Activated CD8-positive, alpha-beta memory T cell treated with anti-CD3 and anti-CD28 coated beads, Interleukin-2, amount 50 U/mL, for 24 hours (primary cell): ENCODE results near the gene ACAP3.

Experiments used
- DNase-seq: peaks from one replicate; pipeline ENCODE4 v3.0.0-alpha.2; 2020; ENCODE audit errors: extremely low read depth

The ACAP3 gene

GRCh38 chr1:1307923-1308755 lies at the start of gene ACAP3, which contains the start of gene PUSL1:
ACAP3 (minus strand) TSS chr1:1307930; CDS start chr1:1307815, 115 bp downstream.
PUSL1 (plus strand) TSS chr1:1308597; CDS start chr1:1308644, 47 bp downstream.
- peak; percentile 58 for DNase-seq

- DNase-seq = no peak
Measured at GRCh38 chr1:1356796-1357401, 49.2 kb upstream of the ACAP3 start.

GRCh38 chr1:1356166-1356795 lies 48.6 kb upstream of the ACAP3 start:
- no peak for DNase-seq

DNA sequence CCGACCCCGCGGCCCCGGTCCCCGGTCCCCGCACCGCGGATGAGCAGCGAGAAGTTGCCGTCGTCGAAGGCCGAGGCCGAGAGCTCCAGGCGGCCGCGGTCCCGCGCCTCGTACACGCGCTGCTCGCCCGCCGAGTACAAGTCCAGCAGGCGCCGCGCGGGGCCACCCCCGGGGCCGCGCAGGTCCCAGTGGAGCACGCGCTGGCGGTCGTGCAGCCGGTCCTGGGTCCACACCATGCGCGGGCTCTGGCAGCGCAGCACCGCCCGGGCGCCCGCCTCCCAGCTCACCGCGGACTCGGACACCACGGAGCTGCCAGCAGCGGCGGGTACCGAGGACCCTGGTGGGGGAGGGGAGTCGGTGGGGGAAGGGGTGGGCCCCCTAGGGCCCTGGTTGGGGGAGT lies 47.7 kb upstream of the ACAP3 start:
- DNase-seq = no peak

DNA sequence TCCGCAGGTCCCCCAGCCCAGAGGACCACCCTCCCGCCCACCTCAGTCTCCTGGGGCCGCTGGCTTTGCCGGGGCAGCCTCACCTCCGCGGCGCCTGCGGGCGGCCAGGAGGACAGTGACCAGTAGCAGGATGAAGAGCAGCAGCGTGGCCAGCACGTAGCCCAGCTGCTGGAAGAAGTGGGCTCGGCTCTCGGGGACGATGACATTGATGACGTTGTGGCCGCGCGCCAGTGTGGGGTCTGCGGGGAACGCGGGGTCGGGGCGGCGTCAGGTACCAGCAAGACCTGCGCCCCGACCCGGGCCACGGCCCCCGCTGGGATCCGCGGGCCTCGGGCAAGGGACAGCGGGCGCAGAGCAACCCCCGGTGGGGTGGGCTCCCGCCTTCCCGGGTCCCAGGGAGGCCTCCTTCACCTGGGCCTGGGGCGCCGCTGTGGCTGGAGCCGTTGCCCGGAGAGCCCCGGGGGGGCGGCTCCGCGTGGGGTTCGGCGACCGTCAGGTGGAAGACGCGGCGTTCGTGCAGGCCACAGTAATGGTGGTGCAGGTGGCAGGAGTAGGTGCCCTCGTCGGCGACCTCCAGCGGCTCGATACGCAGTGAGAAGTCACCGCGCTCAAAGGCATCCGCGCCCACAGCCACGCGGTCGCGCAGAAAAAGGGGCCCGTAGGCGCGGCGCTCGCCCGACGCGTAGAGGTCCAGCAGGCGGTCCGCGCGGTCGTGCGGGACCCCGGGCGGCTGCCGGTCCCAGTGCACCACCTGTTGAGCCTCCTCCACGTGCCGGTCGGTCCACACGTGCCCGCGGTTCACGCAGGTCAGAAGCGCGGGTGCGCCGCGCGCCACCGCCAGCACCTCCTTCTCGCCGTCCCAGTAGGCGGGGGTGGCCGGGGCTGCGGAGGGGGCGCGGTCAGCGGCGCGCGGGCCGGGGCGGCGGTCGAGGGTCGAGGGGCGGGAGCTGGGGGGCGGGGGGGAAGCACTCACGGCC lies 46.8 kb upstream of the ACAP3 start:
- no peak for DNase-seq

DNA sequence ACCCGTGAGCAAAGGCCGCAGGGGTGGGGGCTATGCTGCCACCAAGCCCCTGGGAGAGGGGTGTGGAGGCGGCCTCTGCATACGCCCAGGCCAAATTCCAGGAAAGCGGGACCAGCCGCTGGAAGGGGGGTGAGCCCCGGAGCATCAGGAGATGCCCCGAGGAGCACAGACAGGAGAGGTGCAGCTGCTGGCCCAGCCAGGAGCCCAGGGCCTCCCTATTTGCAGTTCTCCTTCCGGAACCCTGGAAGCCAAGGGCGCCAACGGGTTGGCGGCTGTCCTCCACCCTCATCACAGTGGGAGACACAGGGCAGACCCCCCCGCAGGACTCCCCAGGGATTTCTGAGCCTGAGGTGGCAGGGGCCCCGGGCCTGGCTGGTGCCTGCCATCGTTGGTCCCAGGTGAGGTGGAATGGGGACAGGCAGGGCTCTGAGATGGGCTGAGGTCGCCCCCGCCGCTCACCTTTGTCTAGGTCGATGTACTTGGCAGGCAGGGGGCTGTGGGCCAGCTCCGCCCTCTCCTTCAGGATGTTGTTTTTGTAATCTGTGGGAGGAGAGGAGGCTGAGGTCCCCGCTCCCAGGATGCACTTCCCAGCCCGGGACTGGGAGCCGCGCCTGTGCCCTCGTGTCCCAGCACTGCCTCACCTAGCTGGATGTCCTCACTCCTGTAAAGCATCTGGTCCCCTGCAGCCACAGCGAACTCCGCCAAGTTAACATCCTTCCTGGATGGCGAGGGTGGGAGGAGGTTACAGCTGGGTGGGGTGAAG lies 45.8 kb upstream of the ACAP3 start:
- no peak for DNase-seq

- no peak for DNase-seq
Measured at GRCh38 chr1:1352786-1353388, 45.2 kb upstream of the ACAP3 start.

GRCh38 chr1:1351511-1352427 lies 44.0 kb upstream of the ACAP3 start:
- DNase-seq = no peak

GRCh38 chr1:1349256-1350012 lies 41.7 kb upstream of the ACAP3 start, which contains the start of gene DVL1:
DVL1 (minus strand) TSS chr1:1349418; CDS start chr1:1349065, 353 bp downstream.
- DNase-seq = no peak

- DNase-seq = no peak
Measured at GRCh38 chr1:1348420-1349255, 40.9 kb upstream of the ACAP3 start.

GRCh38 chr1:1347663-1348419 lies 40.1 kb upstream of the ACAP3 start:
- DNase-seq = no peak

- no peak for DNase-seq
Measured at GRCh38 chr1:1347026-1347595, 39.4 kb upstream of the ACAP3 start.

DNA sequence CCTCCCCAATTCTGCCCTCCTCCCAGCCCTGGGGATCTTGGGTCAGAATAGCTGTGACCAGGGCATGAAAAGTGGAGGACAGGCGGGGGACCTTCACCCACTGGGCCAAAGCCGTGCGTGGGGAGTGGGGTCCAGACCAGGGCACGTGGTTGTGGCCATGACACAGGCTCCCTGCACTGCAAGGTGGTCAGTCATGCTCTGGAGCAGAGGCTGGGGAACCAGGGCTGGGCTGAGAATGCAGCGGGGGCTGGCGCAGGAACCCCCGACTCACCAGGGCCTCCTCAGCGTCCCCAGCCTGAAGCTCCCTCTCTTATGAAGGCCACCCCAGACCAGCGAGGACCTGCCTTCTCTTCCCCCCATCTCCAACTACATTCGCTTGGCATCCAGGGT lies 38.8 kb upstream of the ACAP3 start:
- no peak for DNase-seq

DNA sequence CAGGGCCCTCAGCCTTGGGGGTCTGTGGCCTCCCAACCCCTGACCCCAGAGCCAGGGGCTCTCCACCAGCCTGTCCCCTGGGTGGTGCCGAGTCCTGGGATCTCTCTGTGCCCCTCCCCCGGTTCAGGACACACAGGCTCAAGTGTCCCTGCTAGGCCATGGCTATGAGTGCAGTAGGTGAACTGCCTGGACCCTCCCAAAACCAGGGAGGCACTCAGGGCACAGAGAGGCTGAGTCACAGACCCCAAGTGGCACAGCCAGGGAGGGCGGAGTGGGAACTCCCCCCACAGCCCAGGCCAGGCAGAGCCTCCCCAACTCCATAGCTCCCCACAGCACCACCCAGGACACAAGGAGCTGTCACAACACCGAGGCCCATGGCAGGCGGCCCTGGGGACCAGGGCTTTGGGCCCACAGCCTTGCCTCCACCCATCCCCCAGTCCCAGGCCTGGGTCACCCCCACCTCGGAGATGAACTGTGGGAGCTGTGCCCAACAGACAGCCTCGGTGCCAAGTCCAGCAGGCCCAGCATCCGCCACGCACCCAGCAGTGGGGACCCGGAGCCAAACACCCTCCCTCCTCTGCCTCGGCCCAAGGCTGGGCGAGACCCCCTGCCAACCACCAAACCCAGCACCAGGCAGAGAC lies 38.2 kb upstream of the ACAP3 start:
- DNase-seq = no peak

DNA sequence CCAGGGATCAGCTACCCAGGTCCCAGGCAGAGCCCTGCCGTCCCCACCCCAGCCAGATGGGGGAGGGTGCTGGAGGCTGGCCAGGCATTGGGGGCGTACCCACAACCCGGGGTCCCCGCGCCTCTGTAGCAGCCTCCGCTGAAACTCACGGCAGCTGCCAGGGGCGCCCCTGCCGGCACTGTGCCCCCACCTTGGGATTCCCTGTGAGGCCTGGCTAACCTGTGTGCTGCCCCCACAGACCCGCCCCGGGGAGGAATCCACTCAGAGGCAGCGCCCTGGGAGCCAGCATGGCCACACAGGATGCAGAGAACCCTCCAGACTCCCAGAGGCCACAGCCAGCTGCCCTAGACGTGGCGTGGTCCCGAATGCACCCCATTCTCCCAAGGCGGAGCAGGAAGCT lies 37.7 kb upstream of the ACAP3 start:
- no peak for DNase-seq
